Measurements from ENCODE around the gene NGDN. TPM values are rescaled to one million over a fixed set of nuclear protein-coding genes. Genes with fewer than 3 reads are reported as not detected.
"Not testable (repeated sequence)": the region's sequence is repeated elsewhere in the genome, so short reads cannot be mapped to it uniquely, and the experiment has no call there.

NGDN gene, protein sequence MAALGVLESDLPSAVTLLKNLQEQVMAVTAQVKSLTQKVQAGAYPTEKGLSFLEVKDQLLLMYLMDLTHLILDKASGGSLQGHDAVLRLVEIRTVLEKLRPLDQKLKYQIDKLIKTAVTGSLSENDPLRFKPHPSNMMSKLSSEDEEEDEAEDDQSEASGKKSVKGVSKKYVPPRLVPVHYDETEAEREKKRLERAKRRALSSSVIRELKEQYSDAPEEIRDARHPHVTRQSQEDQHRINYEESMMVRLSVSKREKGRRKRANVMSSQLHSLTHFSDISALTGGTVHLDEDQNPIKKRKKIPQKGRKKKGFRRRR
- total RNA-seq, result 44.4 TPM

DNA sequence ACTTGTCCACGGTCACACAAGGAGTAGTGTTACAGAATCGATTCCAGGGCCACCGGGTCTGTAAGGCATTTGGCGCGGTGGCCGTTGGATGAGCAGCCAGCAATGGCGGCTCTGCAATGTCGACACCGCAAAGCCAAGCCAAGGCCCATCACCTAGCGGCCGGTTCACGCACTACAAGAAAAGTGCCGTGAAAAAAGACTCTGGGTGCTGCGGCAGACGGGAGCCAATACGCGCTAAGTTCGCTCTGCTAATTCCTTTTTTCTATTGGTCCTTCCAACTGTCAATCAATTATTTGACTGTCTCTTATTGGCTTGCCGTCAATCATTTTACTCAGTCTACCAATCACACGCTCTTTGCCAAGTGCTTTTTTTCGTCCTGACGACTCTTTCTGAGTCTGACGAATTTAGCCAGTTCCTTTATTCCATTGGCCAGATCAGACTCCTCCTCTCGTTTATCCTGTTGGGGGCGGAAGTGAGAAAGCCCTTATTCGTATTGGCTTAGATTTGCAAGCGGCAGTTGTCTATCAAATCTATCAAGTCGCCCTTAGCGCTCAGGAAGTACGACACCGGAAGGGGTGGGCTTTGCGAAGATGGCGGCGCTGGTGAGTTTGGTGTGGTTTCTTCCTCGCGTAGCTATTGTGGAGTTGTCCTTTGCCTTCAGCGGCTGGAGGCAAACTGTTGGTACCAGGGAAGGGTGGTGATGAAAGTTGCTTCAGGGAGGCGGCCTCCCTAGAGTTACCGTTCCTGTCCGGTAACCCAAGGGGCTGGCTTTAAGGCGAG lies at the start of gene NGDN:
TSS of gene NGDN (plus strand) at position 577 of the 779 bp plus-strand sequence. CDS start at position 590, 13 bp downstream.
- DNase-seq (ENCODE audit: low spot score in 2 of 2) (peak; percentile 76 to 91), FAIRE-seq (peak; percentile 100)

- FAIRE-seq (no peak), DNase-seq (ENCODE audit: low spot score in 2 of 2) (no peak)
These were observed 47.9 kb upstream of the NGDN start for GRCh38 chr14:23421594-23421993.

DNA sequence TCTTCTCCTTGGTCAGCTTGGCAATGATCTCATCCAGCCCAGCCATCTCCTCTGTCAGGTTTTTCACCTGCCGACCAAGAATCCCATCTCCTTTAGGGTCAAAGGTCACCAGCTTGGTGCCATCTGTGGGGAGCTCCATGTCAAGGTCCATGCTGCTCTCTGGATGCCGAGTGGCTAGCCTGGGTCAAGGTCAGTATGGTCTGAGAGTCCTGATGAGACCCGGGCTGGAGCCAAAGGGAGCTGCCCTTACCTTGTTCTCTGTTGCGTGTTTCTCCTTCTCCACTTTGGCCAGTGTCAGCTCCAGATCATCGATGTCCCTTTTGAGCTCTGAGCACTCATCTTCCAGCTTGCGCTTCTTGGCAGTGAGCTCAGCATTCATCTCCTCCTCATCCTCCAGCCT lies 45.8 kb upstream of the NGDN start:
- DNase-seq (ENCODE audit: low spot score in 2 of 2), result no peak
- FAIRE-seq, result no peak

GRCh38 chr14:23425169-23425568 lies 44.3 kb upstream of the NGDN start:
- no peak for DNase-seq (ENCODE audit: low spot score in 2 of 2)
- FAIRE-seq, result no peak

DNA sequence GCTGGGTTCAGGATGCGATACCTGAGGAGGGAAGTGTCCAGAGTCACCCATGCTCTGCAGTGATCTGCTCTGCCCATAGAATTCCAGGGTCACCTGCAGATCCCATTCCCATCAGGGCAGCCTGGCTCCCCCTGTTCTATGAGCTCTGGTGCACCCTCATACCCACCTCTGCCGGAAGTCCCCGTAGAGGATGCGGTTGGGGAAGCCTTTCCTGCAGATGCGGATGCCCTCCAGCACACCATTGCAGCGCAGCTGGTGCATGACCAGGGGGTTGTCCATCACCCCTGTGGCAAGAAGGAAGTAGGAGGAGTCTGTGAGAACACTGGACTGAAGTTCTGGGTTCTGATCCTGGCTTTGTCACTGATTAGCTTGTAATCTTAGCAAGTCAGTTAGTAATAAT lies 43.7 kb upstream of the NGDN start:
- not testable (repeated sequence) for FAIRE-seq; DNase-seq (ENCODE audit: low spot score in 2 of 2)

DNA sequence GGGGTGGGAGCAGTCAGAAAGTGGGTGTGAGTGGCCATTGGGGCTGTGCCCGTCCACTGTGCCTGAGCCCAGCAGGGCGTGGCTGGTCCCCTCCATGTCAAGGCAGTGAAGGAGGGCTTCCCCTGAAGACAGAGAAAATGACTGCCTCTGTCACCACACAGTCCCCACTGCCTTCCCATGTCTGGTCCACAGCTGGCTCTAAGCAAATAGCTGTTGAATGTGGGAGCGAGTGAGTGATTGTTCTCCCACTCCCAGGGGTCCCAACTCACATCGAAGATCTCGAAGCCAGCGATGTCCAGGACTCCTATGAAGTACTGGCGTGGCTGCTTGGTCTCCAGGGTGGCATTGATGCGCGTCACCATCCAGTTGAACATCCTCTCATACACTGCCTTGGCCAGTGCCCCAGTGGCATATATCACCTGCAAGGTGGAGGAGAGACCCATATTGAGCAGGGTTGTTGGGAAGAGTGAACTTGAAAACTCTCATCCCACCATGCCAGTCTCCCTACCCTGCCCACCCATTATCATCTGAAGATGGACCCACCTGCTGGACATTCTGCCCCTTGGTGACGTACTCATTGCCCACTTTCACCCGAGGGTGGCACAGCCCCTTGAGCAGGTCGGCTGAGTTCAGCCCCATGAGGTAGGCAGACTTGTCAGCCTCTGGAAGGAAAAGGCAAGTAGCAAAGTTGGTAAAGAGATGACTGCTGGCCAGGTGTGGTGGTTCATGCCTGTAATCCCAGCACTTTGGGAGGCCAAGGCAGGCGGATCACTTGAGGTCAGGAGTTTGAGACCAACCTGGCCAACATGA lies 40.6 kb upstream of the NGDN start:
- DNase-seq (ENCODE audit: low spot score in 2 of 2), result no peak
- no peak for FAIRE-seq

DNA sequence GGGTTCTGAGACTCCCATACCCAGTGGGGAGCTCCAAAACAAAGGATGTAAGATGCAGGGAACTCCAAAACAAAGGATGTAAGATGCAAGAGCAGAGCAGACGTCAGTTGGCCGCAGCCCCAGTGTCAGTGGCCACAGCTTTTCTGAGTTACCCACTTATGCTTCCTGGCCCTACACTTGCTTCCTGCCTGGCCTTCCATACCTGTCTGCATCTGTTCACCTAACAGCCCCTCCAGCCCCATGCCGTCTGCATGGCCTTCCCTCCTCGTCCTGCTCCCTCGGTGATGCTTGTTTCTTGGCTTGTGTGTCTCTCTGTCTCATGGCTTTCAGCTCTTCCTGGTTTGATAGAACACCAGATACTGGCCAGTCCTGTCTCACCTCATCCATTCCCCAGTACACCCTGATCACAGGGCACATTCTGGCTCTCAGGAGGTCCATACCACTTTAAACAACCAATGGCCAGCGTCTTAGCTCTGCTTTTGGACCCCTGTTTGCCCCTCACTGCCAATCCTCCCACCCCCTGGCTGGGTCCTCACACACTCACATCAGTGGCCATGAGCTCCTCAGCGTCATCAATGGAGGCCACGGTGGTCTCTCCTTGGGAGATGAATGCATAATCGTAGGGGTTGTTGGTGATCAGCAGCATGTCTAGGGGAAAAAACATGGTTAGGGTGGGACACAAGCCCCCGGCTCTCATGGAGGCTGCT lies 39.3 kb upstream of the NGDN start:
- no peak for FAIRE-seq
- DNase-seq (ENCODE audit: low spot score in 2 of 2), result no peak

GRCh38 chr14:23430723-23431085 lies 38.8 kb upstream of the NGDN start:
- DNase-seq (ENCODE audit: low spot score in 2 of 2), result peak in 1 of 2 donors; percentile 80
- no peak for FAIRE-seq

GRCh38 chr14:23431486-23431885 lies 38.0 kb upstream of the NGDN start:
- no peak for DNase-seq (ENCODE audit: low spot score in 2 of 2)
- FAIRE-seq, result no peak

GRCh38 chr14:23432102-23432925 lies 37.2 kb upstream of the NGDN start:
- DNase-seq (ENCODE audit: low spot score in 2 of 2) (no peak), FAIRE-seq (no peak)

GRCh38 chr14:23432946-23433345 lies 36.6 kb upstream of the NGDN start:
- FAIRE-seq (no peak), DNase-seq (ENCODE audit: low spot score in 2 of 2) (no peak)

DNA sequence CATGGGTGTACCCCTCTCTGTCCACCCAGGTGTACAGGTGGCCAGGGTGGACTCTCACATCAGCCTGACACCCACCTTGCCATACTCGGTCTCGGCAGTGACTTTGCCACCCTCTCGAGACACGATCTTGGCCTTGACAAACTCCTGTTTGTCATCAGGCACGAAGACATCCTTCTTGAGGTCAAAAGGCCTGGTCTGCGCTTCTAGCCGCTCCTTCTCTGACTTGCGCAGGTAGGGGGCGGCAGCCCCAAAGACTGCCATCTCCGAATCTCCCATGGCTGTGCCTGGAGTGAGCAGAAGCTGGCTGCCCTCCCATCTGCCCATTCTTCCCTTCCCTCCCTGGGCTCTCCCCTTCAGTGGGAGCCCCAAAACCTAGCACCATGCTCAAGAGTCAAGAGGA lies 36.0 kb upstream of the NGDN start:
- no peak for DNase-seq (ENCODE audit: low spot score in 2 of 2)
- FAIRE-seq, result no peak

GRCh38 chr14:23434488-23435222 lies 34.8 kb upstream of the NGDN start:
- DNase-seq (ENCODE audit: low spot score in 2 of 2), result no peak
- no peak for FAIRE-seq

DNA sequence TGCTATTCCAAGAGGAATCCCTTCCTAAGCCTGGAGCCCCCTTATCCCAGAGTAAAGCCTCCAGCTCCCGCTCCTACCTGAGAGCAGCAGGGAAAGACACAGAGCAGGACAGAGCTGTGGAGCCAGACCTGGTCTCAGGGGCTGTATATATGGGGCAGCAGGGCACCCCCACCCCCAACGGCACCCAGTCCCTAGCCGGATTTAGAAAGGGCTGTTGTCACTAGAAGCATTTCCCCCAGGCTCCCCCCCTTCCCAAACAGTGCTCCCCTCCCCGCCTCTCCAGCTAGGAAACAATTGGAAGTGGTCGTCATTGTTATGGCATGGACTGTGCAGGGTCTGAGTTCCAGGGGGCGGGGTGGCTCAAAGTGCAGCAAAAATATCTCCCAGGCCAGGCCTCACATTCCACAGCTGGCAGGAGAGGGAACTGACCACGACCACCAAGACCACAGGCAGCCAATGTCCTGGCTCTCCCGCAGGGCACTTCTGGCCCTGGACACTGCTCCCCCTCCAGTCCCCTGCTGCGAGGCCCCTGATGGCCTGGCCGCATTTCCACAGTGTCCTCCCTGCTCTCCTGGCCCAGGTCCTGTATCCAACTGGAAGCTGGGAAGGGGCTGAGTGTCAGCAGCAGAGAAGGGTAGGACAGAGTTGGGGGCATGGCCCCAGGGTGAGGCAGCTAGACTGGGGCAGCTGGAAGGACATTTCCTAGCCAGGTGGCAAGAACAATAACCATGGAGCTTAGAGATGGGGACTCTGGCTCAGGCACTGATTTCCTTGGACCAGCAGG lies 33.8 kb upstream of the NGDN start, which contains the start of gene MYH7:
TSS of gene MYH7 (minus strand) at position 118 of the 784 bp plus-strand sequence. CDS start 1,928 bp downstream, outside the sequence.
- FAIRE-seq (no peak), DNase-seq (ENCODE audit: low spot score in 2 of 2) (no peak)

DNA sequence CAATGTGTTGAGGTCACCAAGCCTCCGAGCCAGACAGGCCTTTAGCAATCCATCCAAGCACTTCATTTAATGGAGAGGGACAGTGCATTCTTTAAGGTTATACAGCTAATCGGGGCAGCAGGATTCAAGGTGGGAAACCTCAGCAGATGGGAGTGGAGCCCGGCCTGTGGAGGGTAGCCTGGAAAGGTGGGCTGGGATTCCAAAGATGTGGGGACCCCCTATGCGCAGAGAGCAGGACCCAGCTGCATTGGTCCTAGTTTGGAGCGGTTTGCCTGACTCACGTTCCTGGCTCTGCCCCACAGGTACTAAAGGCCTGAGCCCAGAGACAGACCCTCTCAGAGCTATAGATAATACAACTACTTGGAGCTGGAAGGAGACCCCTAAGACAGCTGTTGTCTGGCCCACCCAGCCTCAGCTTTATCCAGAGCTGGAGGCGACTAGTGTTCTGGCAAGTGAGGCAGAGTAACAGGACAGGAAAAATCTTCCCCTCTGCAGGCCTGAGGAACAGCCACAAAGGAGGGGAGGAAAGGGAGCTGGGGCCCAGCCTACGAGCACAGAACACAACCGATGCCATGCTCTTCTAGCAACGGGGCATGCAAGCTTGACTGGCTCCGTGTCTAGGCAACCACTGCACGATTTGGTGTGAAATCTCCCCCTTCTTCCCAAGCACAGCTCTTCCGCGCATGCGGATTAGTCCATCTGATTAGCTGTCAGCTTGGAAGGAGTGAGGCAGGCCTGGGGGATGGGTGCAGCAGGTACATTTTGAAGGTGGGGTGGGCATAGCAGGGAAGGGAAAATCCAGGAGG lies 33.0 kb upstream of the NGDN start:
- FAIRE-seq (no peak), DNase-seq (ENCODE audit: low spot score in 2 of 2) (no peak)

GRCh38 chr14:23437133-23438100 lies 32.1 kb upstream of the NGDN start:
- FAIRE-seq (no peak), DNase-seq (ENCODE audit: low spot score in 2 of 2) (no peak)
